T follicular helper cell (primary cell): ENCODE results near the gene MET.
"Not testable (repeated sequence)": the region's sequence is repeated elsewhere in the genome, so short reads cannot be mapped to it uniquely, and the experiment has no call there.

Experiments used
- DNase-seq: peaks from one replicate; pipeline ENCODE4 v3.0.0-alpha.2; 2020; ENCODE audit warnings: low read depth

MET gene

DNA sequence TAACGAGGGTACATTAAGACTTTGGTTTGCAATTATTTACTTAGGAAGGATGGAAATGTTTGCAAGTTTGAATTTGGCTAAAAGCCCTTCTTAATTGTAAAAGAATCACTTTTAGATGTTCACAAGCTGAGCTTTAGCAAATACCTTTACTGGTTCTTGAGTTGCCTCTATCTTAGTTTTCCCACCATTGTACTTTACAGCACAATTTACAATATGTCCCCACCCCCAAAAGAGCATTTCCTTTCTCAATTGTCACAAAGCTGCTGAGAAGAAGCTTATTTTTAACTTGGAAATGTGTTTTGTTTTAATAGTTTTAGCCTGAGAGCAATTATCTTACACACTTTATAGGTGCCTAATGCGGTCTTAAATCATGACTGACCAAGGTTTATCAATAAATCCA lies 81.1 kb downstream of the MET start:
- no peak for DNase-seq

DNA sequence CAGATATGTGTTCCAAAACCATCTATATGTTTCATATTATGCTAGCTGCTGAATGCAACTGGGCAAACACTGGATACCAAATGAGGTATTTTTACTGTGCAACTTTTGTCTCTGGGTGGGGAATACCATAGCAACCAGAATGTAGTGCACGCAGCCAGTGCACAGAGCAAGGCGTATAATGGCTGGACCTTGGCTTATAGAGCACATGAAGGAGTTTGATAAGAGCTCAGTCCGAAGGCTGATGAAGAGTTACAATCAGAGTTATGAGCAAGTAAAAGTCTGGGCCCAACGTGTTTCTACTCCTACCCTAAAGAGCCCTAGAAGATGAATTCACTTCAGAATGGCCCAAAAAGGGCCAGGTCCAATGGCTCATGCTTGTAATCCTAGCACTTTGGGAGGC lies 82.2 kb downstream of the MET start:
- no peak for DNase-seq

DNA sequence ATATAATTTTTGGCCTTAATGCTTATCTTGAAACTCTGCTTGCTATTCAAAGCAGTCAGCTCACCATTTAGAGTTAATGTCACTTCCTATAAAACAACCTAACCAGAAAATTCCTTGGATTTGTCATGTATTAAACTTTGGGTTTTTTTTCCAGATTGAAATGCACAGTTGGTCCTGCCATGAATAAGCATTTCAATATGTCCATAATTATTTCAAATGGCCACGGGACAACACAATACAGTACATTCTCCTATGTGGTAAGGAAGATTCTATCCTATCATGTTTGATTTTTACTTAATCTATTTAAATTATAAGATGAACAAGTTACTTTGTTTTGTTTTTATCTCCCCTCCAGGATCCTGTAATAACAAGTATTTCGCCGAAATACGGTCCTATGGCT lies 85.3 kb downstream of the MET start:
- DNase-seq: no peak

DNA sequence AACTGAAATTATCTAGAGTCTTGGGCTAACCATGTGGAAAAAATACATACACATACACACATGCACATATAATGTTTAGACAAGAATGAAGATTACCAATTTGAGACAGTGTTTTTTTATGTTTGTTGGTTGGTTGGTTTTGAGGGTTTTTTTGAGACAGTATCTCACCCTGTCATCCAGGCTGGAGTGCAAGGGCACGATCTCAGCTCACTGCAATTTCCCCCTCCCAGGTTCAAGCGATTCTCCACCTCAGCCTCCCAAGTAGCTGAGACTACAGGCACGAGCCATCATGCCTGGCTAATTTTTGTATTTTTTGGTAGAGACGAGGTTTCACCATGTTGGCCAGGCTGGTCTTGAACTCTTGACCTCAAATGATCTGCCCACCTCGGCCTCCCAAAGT lies 87.6 kb downstream of the MET start:
- DNase-seq: not testable (repeated sequence)

DNA sequence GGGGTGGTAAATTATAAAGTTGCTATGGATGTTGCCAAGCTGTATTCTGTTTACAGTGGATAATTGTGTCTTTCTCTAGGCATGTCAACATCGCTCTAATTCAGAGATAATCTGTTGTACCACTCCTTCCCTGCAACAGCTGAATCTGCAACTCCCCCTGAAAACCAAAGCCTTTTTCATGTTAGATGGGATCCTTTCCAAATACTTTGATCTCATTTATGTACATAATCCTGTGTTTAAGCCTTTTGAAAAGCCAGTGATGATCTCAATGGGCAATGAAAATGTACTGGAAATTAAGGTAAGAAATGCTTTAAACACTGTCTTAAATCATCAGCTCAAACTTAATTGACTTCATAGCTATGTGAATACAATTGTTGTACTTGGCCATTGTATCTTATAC lies 91.0 kb downstream of the MET start:
- DNase-seq: no peak

DNA sequence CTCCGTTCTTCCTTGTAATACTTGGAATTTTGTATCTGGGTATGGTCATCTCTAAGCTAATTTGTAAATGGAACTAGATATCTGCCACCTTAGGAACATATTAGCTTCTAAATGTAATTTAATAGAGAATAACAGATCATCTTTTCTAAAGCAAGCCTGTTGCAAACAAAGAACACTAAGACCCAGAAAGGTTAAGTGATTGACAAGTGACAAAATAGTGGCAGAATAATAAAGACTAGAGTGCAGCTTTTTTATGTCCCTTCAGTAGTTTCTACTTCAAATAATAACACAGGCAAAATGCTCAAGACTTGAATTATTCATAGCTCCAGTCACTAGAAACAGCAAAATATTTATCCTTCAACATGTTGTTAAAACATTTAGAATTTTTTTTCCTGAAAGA lies 91.7 kb downstream of the MET start:
- DNase-seq: no peak

DNA sequence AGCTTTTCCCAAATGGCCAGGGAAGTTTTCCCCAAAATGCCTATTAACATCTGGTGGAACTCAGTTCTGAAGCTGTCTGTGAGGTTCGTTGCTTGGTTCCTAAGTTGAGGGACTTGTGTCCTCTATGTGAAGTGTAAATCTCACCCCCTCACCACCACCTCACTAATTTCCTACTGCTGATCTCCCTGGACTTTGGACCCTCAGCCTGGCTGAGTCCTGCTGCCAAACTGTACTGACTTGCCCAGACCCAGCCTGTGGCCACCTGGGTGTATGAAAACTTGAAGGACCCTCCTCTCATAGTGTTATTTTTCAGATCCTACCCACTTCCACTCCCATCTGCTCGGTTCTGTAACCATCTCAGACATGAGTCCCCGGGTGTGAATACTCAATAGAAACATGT lies 94.9 kb downstream of the MET start:
- DNase-seq: no peak

DNA sequence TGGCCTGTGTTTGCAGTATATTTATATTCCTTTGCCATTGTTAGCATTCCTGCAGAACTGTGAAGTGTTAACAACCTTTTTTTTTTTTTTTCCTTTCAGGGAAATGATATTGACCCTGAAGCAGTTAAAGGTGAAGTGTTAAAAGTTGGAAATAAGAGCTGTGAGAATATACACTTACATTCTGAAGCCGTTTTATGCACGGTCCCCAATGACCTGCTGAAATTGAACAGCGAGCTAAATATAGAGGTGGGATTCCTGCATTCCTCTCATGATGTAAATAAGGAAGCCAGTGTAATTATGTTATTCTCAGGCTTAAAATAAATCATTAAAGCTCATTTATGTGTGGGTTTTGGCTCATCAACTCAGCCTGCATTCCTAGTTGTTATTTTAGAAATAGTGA lies 97.5 kb downstream of the MET start:
- DNase-seq: no peak

DNA sequence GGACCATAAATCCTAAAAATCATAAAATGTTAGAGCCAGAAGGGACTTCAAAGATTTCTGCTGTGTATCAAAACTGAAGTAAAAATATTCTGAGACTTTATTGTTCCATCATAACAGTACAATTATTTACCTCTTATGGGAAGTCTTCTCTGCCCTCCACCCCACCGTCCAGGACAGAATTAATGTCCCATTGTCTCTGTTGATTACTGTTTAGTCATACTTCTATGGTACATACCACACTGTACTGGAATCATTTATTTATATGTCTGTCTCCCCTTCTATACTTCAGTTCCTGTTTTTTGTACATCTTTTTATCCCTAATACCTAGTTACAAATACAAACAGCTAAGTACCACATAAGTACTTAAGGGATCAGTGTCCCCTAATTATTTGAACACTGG lies 98.9 kb downstream of the MET start:
- no peak for DNase-seq

DNA sequence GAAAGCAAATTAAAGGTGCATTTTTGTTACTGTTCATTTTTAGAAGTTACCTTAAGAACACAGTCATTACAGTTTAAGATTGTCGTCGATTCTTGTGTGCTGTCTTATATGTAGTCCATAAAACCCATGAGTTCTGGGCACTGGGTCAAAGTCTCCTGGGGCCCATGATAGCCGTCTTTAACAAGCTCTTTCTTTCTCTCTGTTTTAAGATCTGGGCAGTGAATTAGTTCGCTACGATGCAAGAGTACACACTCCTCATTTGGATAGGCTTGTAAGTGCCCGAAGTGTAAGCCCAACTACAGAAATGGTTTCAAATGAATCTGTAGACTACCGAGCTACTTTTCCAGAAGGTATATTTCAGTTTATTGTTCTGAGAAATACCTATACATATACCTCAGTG lies 99.6 kb downstream of the MET start:
- no peak for DNase-seq

DNA sequence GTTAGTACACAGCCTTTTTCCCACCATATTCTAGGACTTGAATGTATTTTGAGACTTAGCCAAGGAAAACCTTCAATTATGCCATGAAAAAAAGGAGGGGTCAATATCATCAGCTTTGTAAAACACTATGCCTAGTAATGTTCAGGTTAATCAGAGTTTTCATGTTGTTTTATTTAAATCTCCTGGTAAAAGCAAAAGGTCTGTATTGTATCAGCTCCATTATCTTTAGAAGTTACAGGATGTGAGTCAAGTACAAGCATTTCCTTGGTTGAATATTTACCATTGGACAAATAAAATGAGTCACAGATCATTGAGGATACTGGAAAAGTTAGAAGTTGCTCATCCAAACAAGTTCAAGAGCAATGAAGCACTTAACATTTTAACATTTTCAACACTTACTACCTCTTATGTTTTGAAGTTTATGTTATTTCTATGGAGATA lies 100.4 kb downstream of the MET start:
- no peak for DNase-seq

DNA sequence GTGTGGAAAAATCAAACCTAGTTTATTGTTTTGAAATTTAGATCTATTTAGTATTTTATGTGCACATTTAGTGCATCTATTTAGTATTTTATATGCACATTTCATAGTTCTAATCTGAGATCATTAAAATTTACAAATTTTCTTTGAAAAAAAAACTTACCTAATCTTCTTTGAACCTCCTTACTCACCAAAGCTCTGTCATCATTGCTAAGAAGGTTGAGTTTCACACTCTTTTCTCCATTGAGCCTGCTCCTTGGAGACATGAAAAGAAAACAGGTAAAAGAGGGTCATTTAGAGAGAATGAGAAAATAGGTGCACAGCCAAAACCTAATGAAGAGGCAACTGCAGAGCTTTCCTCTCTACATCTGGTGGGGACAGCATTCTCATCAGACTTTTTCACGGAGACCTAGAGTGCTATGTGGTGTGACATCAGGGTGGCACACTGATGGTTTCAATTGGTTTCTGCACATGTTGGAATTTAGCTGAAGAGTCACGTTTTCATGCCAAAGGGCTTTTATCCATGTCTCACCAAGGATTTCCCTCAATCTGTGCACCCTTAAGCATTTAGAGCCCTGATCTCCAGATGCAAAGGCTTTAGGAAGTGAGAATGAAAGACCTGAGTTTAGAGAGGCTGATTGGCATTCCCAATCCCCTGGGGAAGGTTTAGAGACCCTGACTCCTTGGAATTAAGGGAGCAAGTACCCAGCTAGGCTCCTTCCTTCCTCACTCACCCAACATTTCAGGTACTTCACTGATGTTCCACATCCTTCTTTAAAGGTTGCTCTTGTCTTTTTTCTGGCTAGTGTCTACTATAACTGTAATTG lies 101.1 kb downstream of the MET start:
- no peak for DNase-seq

DNA sequence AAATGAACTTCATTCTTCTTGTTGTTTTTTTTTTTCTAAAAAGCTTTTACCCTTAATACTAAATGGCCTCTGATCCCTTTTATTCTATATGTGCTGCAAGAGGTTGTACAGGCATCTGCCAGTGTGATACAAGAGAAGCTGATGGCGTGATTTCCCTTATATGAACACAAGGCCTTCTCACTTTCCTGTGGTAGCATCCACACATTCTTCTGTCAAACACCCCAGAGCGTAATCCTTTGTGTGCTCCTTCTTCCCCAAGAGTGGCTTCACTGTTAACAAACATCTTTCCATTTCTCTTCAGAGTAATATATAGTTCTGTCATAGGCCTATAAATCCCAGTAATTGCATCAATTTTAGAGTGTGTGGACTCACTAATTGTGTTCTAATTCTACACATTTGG lies 104.0 kb downstream of the MET start:
- no peak for DNase-seq

DNA sequence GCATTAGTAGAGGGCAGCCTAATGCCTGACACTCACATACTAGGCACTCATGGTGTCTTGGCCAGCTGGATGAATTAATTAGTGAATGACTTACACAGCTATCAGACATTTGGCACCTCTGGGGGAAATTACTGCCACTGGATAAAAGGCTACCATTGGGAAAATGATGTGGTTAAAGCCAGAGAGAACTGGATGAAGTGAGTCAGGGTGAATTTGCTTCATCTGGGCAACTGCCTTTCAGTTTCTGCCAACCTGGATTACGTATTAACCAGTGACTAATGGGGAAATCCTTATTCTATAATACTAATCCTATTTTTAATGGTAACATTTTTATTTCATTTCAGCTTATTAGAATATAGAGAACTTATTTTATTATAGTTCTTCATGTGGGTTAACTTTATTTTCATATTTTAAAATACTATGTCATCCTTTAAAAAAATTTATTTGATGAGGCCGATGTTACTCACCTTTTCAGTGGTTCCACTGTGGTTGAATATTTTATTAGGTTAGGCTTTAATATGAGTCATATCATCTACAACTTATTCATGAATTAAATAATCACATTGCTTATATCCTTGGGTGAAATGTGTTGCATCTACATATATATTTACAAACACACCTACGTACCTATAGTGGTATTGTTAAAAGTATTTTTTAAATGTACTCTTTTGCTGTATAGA lies 104.8 kb downstream of the MET start:
- DNase-seq: no peak

DNA sequence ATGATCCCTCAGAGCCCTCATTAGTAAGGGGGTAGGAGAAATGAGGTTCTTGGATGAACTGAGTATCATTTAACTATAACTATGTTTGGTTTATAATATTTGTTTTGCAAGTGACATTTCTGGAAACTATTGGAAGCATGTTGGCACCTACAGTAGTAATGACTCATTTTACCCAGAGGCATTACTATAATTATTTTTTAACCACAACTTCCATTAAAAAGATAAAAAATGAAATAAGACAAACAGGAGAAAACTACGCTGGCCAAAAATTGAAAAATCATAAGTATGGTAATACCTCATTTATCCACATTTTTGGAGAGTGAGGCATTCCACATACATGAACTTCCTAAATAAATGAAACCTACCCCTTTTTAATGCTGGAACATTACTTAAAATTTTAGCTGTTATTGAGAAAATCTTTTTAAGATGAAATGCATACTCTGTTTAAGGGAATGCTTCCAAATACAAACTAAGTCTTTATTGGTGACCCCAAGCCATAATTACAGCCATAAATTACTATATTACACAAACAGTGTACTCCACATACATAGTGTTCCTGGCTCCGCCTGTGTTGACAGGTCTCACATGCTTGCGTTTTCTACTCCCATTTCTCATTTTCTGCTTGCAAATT lies 105.8 kb downstream of the MET start:
- no peak for DNase-seq

DNA sequence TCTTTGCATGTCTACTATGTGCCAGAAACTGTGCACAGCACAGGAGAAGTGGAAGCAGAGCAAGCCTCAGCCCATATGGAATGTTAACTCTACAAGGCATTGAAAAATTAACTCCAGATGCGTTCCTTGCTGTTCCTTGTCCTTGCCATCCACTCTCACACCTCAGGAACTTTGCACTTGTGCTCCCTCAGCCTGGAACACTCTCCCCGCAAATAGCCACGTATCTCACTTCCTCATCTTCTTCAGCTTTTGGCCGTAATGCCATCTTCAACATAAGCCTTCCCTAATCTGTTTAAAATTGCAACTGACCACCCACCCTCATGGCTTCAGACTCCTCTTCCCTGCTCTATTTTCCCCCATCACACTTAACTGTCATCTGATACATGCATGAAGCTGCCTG lies 107.2 kb downstream of the MET start:
- no peak for DNase-seq

DNA sequence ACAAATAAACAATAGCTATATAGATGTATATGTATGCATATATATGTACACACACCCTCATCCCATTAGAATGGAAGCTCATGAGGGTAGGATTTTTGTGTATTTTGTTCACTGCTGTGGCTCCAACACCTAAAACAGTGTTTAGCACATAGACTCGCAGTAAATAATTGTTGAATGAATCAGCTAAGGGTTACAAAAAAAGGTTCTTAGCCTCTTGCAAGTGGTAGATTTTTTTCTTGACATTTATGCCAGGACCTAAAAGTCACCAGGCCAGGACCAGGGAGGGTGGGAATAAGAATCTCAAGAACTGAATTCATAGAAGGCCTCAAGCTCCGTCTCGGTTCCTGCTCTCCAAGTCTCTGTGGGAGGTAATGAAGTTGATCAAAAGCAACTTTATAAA lies 107.9 kb downstream of the MET start:
- DNase-seq: no peak

DNA sequence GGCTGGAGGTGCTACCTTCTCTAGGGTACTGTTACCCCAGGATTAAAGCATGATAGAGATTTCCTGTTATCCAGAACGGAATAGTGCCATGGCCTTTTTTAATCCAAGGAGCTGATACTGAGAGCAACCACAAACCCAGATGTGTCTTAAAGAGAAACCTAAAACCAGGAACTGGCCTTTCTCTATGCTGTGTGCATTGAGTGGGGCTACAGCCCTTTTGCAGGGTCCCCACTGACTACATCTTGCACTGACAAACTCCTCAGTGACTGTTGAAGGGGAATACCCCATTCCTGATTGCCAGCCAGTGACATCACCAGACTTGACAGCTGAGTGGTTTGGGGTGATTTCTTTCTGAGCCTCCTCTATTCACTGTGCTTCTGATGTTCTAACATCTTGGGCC lies 108.5 kb downstream of the MET start:
- DNase-seq: no peak

DNA sequence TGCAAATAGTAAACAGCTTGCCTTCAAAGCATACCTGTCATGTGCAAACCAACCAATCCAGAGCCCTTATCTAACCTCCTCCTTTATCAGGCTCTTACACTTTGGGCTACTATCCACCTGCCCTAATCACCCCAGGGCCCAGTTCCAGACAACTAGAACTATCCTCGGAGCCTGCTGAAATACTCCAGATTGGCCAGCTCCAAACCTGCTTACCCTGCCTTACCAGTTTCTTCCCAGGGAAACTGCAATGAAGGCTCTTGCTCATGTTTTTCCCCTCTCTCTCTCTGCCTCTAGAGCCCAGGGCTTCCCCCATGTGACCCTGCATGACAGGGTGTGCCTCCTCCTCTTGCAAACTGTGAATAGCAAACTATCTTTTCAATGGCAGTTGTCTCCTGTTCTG lies 109.0 kb downstream of the MET start:
- DNase-seq: no peak

DNA sequence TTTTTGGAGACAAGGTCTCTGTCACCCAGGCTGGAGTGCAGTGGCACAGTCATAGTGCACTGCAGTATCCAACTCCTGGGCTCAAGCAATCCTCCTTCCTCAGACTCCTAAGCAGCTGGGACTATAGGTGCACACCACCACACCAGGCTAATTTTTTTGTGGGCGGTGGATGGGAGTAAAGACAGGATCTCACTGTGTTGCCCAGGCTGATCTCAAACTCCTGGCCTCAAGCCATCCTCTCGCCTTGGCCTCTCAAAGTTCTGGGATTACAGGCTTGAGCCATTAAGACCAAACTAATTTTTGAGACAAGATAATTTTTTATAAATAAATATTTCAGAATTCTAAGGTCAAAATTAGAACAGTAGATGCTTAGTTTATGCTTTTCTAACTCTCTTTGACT lies 109.6 kb downstream of the MET start:
- DNase-seq: no peak

DNA sequence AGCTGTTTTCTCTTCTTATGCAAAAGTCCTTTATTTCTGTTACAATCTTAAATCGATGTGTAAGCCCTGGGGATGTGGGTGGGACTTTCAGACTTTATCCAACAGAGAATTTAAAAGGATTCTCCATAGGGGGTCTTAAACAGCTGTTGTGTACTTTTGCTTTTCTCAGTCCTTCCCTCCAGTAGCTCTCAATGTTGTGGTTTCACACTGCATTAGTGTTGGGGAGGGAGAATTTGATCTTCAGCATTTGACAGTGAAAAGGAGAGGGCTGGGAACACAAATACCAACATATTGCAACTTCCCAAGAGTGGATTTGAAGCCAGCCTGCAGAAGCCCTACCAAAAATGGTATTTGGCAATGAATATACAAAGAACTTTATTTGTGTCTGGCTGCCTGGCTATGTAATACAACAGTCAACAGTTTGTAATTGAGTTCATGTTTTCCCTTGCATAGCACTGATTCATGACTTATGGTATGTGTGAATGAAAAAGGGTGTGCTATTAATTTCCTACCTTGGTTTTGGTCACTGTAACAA lies 110.2 kb downstream of the MET start:
- DNase-seq: no peak

DNA sequence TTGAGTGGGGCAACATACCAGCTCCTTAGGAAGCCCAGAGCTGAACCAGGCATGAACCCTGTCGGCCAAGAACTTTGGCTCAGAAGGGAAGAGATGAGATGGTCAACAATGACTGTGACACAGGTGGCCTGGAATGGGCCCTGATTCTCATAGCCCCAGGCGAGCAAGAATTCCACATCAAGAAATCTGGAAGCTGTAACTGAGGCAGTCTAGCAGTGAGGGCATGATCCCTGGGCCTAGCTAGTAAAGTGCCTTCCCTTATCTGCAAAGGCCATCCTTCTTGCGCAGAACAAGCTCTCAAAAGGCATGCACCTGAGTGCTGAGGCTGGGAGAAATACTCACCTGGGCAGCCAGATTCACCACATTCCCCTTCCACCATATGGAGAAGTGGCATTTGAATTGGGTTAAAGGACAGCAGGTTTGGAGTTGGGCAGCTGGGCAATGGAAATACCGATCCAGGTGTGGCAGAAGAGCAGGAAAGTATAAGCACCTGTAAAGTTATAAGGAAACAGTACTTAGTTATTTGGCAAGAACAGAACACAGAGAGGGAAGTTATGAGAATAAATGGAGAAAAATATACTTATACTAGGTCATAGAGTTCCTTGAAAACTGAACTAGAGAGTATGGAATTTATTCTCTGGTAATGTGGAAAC lies 111.8 kb downstream of the MET start:
- no peak for DNase-seq

DNA sequence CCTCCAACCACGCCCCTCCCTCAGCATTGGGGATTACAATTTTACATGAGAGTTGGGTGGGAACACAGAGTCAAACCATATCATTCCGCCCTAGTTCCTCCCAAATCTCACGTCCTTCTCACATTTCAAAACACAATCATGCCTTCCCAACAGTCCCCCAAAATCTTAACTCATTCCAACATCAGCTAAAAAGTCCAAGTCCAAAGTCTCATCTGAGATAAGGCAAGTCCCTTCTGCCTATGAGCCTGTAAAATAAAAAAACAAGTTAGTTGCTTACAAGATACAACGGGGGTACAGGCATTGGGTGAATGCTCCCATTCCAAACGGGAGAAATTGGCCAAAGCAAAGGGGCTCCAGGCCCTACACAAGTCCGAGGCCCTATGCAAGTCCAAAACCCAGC lies 112.7 kb downstream of the MET start:
- DNase-seq: no peak
